ACHN (cell line): ENCODE data around the gene PSMB3.
A peak's percentile ranks its signal among the peaks of the same experiment; 100 is the strongest.
"Not testable (repeated sequence)": the region's sequence is repeated elsewhere in the genome, so short reads cannot be mapped to it uniquely, and the experiment has no call there.

Experiments used
- DNase-seq: peaks from one replicate; pipeline ENCODE4 v3.0.0-alpha.2; 2015
- in situ Hi-C: cut with HindIII; loops from 2 replicates; pipeline ENCODE4 v1.10.0; 2017; ENCODE audit warnings: low sequenced_read_pairs, low pct_ligation_motif_present, low pct_unique_long_range_greater_than_20kb

The PSMB3 gene

GRCh38 chr17:38713456-38714075 lies 39.0 kb upstream of the PSMB3 start:
- no peak for DNase-seq
- in situ Hi-C loops, result no loop called here

DNA sequence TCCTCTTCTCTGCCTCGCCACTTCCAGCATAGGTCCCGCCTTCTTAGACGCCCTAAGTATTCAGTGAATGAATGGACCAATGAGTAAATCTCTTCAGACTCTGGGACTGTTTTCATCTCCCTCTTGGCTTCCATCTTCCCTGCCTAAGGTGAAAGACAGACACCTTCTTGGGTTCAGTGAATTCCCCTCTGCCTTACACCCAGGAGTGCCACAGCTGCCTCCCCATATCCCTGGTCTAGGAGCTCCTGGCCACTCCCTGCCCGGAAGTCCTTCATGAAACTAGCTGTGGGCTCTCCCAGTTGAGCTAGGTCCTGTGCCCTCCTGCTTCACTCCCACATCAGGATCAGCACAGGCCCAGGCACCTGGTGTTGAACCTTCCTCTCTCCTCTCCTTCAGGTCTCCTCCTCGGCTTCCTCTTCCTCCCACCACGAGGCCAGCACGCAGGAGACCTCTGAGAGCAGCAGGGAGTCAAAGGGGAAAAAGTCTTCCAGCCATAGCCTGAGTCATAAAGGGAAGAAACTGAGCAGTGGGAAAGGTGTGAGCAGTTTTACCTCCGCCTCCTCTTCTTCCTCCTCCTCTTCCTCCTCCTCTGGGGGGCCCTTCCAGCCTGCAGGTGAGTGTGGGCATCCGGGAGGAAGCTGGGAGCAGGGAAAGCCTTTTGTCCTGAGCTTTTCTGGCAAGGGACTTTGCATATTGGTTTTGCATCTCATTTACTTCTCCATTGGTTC lies 37.2 kb upstream of the PSMB3 start:
- DNase-seq, result no peak
- in situ Hi-C loops, result no loop called here

GRCh38 chr17:38716368-38717005 lies 36.1 kb upstream of the PSMB3 start:
- no peak for DNase-seq

GRCh38 chr17:38717139-38717745 lies 35.3 kb upstream of the PSMB3 start:
- no peak for DNase-seq
- in situ Hi-C loops, result no loop called here

More at GRCh38 chr17:38716368-38717005, 36.1 kb upstream of the PSMB3 start:
- in situ Hi-C loops, result no loop called here

DNA sequence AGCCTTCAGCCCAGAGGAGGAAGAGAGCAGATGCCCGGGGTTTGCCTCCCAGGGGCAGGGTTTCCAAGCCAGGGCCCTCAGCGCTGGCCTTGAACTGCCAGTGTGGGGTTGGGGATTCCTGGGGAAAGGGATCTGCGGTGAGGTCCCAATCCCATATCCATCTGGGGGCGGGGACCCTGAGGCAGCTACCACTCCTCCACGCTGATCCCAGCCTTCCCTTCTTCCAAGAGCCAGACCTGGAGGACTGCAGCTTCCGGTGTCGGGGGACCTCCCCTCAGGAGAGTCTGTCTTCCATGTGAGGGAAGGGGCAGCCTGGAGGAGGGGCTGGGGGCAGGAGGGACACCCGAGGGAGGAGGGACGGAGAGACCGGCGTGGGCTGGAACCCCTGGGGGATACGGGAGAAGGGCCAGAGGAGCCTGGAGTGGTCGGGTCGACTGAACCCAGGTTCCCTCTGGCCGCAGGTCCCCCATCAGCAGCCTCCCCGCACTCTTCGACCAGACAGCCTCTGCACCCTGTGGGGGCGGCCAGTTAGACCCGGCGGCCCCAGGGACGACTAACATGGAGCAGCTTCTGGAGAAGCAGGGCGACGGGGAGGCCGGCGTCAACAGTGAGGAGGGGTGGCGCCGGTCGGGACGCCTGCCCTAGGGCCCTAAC lies 33.1 kb upstream of the PSMB3 start:
- no peak for DNase-seq
- in situ Hi-C loops, result no loop called here

DNA sequence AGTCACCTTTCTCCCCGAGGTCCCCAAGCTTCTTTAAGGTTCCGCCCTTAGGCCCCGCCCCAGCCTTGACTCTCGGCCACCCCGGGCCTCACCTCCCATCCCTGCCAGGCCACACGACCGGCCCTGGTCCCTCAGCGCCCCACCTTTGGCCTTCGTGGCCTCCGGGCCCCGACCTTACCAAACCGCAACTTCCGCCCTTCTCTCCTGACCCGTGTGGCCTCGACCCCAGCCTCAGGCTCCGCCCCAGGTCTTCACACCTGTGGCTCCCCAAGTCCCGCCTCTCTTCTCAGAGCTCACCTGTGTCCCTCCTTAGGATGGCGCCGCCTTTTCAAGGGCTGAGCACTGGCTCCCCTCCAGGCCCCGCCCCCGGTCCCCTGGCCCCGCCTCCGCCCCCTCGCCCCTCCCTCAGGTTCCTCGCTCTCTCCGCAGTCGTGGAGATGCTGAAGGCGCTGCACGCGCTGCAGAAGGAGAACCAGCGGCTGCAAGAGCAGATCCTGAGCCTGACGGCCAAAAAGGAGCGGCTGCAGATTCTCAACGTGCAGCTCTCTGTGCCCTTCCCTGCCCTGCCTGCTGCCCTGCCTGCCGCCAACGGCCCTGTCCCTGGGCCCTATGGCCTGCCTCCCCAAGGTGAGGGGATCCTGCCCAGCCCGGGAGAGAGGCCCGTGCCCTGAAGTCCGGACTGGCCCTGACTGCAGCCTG lies 32.4 kb upstream of the PSMB3 start:
- DNase-seq, result no peak
- in situ Hi-C loops, result no loop called here

DNA sequence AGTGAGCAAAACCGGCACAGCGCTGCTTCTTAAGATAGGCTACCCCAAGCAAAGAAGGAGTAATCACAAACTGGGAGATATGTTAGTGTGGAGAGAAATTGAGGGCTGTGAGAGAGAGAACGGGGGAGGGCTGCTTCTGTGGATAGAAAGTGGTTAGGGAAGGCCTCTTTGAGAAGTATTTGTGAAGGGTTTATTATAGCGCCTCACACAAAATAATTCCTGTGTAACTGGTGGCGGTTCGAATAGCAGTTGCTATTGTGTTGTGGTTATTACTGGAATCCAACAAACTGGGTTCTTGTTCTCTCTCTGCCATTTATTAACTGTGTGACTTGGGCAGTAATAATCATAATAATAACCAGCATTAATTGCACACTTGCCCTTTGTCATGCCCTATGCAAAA lies 31.6 kb upstream of the PSMB3 start:
- no peak for DNase-seq
- in situ Hi-C loops, result no loop called here

DNA sequence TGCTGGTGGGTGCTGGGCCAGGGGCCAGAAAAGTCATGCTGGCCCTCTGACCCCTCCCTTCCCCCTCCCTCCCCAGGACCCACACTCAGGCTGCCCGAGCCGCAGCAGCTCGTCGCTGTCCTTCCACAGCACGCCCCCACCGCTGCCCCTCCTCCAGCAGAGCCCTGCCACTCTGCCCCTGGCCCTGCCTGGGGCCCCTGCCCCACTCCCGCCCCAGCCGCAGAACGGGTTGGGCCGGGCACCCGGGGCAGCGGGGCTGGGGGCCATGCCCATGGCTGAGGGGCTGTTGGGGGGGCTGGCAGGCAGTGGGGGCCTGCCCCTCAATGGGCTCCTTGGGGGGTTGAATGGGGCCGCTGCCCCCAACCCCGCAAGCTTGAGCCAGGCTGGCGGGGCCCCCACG lies 30.7 kb upstream of the PSMB3 start:
- in situ Hi-C loops, result no loop called here
- DNase-seq, result no peak

DNA sequence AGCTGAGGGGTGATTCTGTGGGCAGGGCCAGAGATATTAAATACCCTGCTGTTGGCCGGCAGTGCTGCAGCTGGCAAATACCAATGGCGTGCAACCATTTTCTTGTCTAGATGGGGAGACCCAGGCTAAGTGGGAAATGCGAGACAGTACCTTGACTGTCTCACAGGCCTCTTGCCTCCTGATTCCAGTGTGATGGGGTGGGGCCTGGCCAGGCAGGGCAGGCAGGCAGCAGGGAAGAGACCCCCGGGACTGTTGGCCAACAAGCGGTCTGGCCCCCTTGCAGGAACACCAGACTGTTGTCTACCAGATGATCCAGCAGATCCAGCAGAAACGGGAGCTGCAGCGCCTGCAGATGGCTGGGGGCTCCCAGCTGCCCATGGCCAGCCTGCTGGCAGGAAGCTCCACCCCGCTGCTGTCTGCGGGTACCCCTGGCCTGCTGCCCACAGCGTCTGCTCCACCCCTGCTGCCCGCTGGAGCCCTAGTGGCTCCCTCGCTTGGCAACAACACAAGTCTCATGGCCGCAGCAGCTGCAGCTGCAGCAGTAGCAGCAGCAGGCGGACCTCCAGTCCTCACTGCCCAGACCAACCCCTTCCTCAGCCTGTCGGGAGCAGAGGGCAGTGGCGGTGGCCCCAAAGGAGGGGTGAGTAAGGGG lies 28.1 kb upstream of the PSMB3 start:
- in situ Hi-C loops, result no loop called here

GRCh38 chr17:38725066-38725465 lies 27.5 kb upstream of the PSMB3 start:
- no peak for DNase-seq
- in situ Hi-C loops, result no loop called here

More for the DNA sequence above, 28.1 kb upstream of the PSMB3 start:
- no peak for DNase-seq

GRCh38 chr17:38726145-38726544 lies 26.4 kb upstream of the PSMB3 start:
- DNase-seq, in situ Hi-C loops: not testable (repeated sequence)

GRCh38 chr17:38727736-38728135 lies 24.8 kb upstream of the PSMB3 start:
- in situ Hi-C loops, result no loop called here
- DNase-seq, result no peak

- in situ Hi-C loops, result no loop called here
- no peak for DNase-seq
These were observed 24.2 kb upstream of the PSMB3 start for GRCh38 chr17:38728290-38728831.

DNA sequence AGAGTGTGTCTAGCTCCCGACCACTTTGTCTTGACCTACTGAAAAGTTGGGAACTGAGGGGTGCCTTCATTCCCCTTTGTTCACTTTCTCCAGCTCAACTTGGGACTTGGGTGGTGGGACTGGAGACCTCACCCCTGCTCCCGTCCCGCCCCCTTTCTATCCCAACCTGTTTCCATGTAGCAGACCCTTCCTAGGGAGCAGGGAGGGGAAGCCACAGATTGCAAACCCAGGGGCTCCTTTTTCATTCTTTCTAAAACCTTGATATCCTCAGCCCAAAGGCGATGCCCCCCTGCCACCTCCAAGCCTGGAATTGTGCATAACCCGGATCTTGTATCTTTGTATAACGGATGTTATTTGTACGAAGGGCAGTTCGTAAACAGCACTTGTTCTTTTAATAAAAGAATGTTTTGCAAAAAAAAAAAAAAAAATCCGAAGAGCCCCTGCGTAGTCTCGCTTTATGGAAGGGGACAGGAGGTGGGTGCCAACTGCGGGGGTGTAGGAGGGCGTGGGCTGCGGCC lies 23.1 kb upstream of the PSMB3 start:
- in situ Hi-C loops, result no loop called here
- DNase-seq, result no peak

DNA sequence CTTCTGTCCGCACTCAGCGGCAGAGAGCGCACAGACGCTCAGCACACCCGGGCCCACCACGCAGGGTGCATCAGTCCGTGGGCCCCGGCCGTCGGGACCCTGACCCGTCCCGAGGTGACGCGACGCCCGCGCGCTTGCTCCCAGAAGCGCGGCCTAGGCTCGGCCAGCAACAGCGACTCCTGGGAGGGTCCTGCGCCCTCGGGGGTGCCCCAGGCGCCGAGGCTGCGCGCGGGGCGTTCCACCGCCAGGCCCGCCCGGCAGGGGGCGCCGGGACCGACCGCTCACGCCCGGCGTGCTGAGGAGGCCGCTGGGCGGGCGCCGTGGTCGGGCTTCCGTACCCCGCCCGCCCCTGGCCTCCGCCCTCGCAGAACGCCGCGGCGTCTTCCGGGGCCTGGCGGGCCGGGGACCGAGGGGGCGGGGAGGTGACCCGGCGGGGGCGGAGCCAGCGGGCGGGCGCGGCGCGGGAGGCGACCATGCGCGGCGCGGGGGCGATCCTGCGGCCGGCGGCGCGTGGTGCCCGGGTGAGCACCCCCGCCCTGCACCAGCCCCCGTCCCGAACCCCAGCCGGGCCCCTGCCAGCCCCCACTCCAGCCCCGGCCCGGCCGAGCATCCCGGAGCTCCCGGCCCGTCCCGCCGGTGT lies 22.5 kb upstream of the PSMB3 start, which contains the start of gene CISD3:
Gene CISD3, plus strand, starts transcription at position 456 of the 640 bp plus-strand sequence. Its CDS starts 18 bp downstream, at position 474.
- DNase-seq, result peak; percentile 93
- in situ Hi-C loops, result no loop called here

DNA sequence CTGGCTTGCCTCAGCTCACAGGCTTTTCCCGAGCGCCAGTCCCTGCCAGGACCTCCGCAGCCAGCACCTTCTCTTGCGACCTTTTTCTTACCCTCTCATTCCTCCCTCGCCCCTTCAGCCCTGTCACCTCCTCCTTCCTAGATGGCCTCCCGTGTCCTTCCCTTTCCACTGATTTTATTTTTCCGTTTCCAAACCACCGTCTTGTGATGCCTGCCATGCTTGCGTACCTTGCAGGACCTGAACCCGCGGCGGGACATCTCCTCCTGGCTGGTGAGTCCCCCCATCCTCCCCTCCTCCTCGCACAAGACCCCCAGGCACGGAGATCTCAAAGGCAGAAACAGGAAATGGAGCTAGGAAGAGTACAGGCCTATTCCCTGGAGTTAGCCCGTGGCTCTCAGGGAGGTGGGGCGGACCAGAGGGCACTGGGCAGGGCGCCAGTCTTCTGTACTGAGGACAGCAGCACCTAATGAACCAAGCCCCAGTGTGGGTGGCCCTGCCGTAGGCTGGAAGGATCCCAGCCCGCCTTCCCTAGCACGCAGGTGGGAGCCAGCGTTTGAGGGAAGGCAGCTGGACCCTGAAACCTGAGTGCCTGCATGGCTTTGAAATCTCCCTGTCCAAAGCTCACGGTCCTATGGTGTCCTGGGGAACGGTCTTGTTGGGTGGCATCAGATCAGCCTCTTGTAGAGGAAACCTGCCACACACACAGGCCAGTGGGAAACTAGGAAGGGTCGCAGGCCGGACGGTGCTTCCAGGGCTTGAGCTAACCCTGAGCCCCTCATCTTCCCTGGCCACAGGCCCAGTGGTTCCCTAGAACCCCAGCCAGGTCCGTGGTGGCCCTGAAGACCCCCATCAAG lies 21.8 kb upstream of the PSMB3 start:
- DNase-seq, result peak; percentile 86
- in situ Hi-C loops, result no loop called here
